DMS53 treated with DMSO at 0.1 percent for 48 hours (cell line): ENCODE data around the gene FNDC10.

ENCODE experiments used
- DNase-seq: peaks from one replicate; lab custom pipeline; 2025; ENCODE audit not compliant: unreplicated experiment; lab: John Stamatoyannopoulos, UW

The FNDC10 gene

GRCh38 chr1:1627829-1628753 lies 28.2 kb upstream of the FNDC10 start:
- DNase-seq = no peak

GRCh38 chr1:1627261-1627828 lies 27.4 kb upstream of the FNDC10 start:
- no peak for DNase-seq

- DNase-seq = no peak
Observed at GRCh38 chr1:1626207-1627141, 26.5 kb upstream of the FNDC10 start.

GRCh38 chr1:1625824-1626206 lies 25.9 kb upstream of the FNDC10 start:
- DNase-seq = no peak

- DNase-seq = no peak
Observed at GRCh38 chr1:1625404-1625775, 25.5 kb upstream of the FNDC10 start.

GRCh38 chr1:1624443-1625403 lies 24.8 kb upstream of the FNDC10 start:
- no peak for DNase-seq

GRCh38 chr1:1623631-1624442 lies 23.9 kb upstream of the FNDC10 start:
- DNase-seq = no peak

GRCh38 chr1:1623181-1623630 lies 23.3 kb upstream of the FNDC10 start:
- DNase-seq = no peak

GRCh38 chr1:1622788-1623094 lies 22.8 kb upstream of the FNDC10 start:
- DNase-seq = no peak

- DNase-seq = no peak
Observed at GRCh38 chr1:1622010-1622787, 22.3 kb upstream of the FNDC10 start.

GRCh38 chr1:1621173-1622009 lies 21.5 kb upstream of the FNDC10 start:
- no peak for DNase-seq

GRCh38 chr1:1620433-1621139 lies 20.7 kb upstream of the FNDC10 start:
- DNase-seq = no peak

- DNase-seq = no peak
Observed at GRCh38 chr1:1619917-1620361, 20.0 kb upstream of the FNDC10 start.

GRCh38 chr1:1618396-1619068 lies 18.6 kb upstream of the FNDC10 start:
- no peak for DNase-seq

GRCh38 chr1:1617925-1618324 lies 18.0 kb upstream of the FNDC10 start:
- no peak for DNase-seq

GRCh38 chr1:1617516-1617915 lies 17.6 kb upstream of the FNDC10 start:
- DNase-seq = no peak

- no peak for DNase-seq
Observed at GRCh38 chr1:1616838-1617237, 16.9 kb upstream of the FNDC10 start.
